HFFc6 (cell line): ENCODE data around the gene XKR7. TPM values are rescaled to one million over a fixed set of nuclear protein-coding genes. Genes with fewer than 3 reads are reported as not detected.
"Not testable (repeated sequence)": the region's sequence is repeated elsewhere in the genome, so short reads cannot be mapped to it uniquely, and the experiment has no call there.

Experiments
- DNase-seq: peaks from one replicate; pipeline ENCODE4 v3.0.0-alpha.2; 2018
- H3K27ac Mint-ChIP-seq: 2 replicates; pipeline ENCODE4 v1.8.0; 2020; ENCODE audit warnings: mild to moderate bottlenecking, mixed read lengths
- H3K27me3 Mint-ChIP-seq: 2 replicates; pipeline ENCODE4 v1.8.0; 2021; ENCODE audit warnings: mild to moderate bottlenecking, moderate library complexity, mixed read lengths; ENCODE audit not compliant: insufficient read depth
- H3K36me3 Mint-ChIP-seq: 2 replicates; pipeline ENCODE4 v1.8.0; 2021; ENCODE audit warnings: low read depth, mixed read lengths
- H3K4me1 Mint-ChIP-seq: 2 replicates; pipeline ENCODE4 v1.8.0; 2020; ENCODE audit warnings: low read depth, mixed read lengths
- H3K4me3 Mint-ChIP-seq: 2 replicates; pipeline ENCODE4 v1.8.0; 2020; ENCODE audit warnings: mild to moderate bottlenecking, moderate library complexity, mixed read lengths
- H3K9me3 Mint-ChIP-seq: 2 replicates; pipeline ENCODE4 v1.8.0; 2020; ENCODE audit warnings: mild to moderate bottlenecking, mixed read lengths
- long read RNA-seq: library from polyadenylated mRNA; unstranded; transcript quantifications from one replicate; pipeline ENCODE4 v2.0.0, GENCODE V29; 2019
- total RNA-seq, 6 experiments: library from RNA; stranded (reverse); fragmentation: NEBNext Ultra II Directional; extraction: Animal tissue kit (Norgen Biotek cat#: 25700); gene quantifications; 2 replicates in 1 of 6; 3 replicates in 5 of 6; pipeline ENCODE4 v1.2.3, GENCODE V29; 2021
- TF ChIP-seq, protein P1 (sequence below): fragments of 200-600 bp; sonication (generic); IDR thresholded peaks from 2 replicates; pipeline ENCODE4 v1.5.0; 2021; ENCODE audit warnings: antibody characterized with exemption, mild to moderate bottlenecking

XKR7 gene, protein sequence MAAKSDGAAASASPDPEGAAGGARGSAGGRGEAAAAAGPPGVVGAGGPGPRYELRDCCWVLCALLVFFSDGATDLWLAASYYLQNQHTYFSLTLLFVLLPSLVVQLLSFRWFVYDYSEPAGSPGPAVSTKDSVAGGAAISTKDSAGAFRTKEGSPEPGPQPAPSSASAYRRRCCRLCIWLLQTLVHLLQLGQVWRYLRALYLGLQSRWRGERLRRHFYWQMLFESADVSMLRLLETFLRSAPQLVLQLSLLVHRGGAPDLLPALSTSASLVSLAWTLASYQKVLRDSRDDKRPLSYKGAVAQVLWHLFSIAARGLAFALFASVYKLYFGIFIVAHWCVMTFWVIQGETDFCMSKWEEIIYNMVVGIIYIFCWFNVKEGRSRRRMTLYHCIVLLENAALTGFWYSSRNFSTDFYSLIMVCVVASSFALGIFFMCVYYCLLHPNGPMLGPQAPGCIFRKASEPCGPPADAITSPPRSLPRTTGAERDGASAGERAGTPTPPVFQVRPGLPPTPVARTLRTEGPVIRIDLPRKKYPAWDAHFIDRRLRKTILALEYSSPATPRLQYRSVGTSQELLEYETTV
- not detected for total RNA-seq
- long read RNA-seq: 0 reads

DNA sequence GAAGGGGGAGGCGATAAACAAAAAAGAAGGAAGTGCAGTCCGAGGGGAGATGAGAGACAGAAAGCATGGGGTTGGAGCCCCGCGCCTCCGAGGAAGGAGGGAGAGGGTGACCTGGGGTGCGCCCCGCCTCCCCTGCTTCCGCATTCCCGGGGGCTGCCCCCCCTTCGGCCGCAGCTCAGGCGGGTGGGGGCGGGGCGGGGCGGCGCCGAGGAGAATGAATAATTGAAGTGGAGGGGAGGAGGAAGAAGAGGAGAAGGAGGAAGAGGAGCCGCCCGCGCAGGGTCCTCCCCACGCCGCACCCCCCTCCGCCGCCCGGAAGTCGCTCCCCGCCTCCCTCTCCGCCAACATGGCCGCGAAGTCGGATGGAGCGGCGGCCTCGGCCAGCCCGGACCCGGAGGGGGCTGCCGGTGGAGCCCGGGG, at the start of gene XKR7:
Gene XKR7, plus strand, starts transcription at position 322 of the 420 bp plus-strand sequence. Its CDS starts 25 bp downstream, at position 347.
- TF ChIP-seq, protein P1, sequence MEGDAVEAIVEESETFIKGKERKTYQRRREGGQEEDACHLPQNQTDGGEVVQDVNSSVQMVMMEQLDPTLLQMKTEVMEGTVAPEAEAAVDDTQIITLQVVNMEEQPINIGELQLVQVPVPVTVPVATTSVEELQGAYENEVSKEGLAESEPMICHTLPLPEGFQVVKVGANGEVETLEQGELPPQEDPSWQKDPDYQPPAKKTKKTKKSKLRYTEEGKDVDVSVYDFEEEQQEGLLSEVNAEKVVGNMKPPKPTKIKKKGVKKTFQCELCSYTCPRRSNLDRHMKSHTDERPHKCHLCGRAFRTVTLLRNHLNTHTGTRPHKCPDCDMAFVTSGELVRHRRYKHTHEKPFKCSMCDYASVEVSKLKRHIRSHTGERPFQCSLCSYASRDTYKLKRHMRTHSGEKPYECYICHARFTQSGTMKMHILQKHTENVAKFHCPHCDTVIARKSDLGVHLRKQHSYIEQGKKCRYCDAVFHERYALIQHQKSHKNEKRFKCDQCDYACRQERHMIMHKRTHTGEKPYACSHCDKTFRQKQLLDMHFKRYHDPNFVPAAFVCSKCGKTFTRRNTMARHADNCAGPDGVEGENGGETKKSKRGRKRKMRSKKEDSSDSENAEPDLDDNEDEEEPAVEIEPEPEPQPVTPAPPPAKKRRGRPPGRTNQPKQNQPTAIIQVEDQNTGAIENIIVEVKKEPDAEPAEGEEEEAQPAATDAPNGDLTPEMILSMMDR: no peak
- Mint-ChIP-seq H3K4me3 (no peak within 1 kb of the TSS), H3K4me1 (peaks cover 10% of the 10 kb centered on the region), H3K27ac (no peak within 1 kb of the TSS), H3K9me3 (no peaks in the 10 kb centered on the region), H3K36me3 (no peaks in the 10 kb centered on the region), H3K27me3 (peaks cover 27% of the 10 kb centered on the region)
- DNase-seq: no peak

DNA sequence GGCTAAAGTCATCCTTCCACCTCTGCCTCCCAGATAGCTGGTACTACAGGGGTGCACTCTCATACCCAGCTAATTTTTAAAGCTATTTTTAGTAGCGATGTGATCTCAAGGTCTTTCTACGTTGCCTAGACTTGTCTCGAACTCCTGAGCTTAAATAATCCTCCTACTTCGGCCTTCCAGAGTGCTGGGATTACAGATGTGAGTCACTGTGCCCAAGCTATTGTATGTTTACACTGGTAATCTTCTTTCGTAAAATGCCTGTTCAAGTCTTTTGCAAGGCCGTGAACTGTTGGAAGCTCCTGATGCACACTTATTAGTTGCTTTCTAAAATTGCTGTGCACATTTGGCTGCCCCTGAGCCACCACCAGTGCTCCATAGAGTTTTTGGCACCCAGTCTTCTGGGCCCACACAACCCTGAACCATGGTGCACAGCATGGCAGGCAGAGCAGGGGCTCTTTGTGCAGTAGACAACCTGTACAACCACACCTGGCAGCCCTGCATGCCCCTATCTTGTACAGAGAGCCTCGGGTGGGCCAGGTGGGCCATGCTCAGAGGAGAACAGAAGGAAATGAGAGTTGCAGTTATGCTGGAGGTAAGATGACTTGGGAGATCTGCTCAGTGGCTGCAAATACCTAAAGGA, 49.4 kb upstream of the XKR7 start:
- Mint-ChIP-seq H3K4me3 (no peak overlapping the region), H3K36me3 (no peaks in the 10 kb centered on the region), H3K4me1 (no peaks in the 10 kb centered on the region), H3K27me3 (peaks cover 52% of the 10 kb centered on the region), H3K9me3 (no peaks in the 10 kb centered on the region), H3K27ac (no peak overlapping the region)
- DNase-seq: no peak
- TF ChIP-seq, protein P1: no peak

DNA sequence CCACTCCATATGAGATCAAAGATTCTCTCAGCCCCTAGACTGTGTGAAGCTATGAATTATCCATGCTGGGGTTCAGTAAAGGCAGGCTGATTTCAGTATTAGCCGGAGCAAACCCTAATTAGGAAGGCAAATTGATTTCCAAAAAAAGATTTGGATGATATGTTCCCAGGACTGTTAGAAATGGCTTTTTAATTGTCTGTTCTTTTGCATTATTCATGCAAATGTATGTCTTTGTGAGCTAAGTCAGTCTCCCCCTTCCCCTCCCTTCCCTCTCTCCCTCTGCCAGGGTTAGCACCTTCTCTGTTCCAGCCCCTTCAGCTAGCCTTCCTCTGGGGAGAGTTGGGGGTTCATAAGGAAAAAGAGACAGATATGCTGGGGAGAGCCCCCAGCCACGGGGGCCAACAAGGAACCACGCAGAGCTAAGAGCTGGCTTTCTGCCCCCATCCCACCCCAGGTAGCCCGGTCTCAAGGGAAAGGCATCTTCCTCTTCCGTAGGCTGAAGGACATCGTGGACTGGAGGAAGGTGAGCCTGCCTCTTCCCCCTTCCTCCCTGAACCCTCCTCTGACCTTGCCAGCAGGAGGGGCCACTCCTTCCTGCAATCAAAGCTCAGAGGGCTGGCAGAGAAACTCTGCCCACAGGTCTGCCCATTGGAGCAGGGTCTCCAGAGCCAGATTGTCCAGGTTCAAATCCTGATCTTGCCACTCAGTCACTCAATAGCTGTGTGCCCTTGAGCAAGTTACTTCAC, 48.4 kb upstream of the XKR7 start:
- TF ChIP-seq, protein P1: no peak
- no peak overlapping the region for H3K4me3 Mint-ChIP-seq
- H3K27ac Mint-ChIP-seq: no peak overlapping the region
- no peaks in the 10 kb centered on the region for H3K9me3 Mint-ChIP-seq
- H3K36me3 Mint-ChIP-seq: no peaks in the 10 kb centered on the region
- no peak for DNase-seq
- H3K27me3 Mint-ChIP-seq: peaks cover 53% of the 10 kb centered on the region
- H3K4me1 Mint-ChIP-seq: no peaks in the 10 kb centered on the region

DNA sequence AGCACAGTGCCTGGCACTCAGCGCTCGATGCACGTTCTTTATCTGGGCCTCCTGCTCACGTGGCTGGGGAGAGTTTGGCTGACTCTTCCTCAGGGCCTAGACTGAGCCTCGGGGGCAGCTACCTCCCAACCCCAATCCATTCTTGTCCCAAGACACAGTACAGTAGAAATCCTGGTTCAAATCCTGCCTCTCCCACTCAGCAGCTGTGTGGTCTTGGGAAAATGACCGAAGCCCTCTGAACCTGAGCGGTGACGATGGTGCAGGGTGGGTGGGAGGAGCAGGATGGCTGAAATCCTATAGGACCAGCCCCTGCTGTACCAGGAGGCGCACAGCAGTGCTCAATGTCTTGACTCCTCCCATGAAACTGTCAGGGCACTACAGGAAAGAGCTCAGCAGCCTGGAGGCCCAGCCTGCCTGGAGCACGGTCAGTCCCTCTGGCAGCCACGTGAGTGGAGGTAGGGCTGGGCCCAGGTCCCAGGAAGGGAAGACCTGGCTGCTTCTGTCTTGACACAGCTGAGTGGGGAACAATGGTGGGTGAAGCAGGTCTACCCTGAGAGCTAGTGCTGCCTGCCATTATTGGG, 47.6 kb upstream of the XKR7 start:
- Mint-ChIP-seq H3K9me3 (no peaks in the 10 kb centered on the region), H3K27ac (no peak overlapping the region)
- TF ChIP-seq, protein P1: no peak

DNA sequence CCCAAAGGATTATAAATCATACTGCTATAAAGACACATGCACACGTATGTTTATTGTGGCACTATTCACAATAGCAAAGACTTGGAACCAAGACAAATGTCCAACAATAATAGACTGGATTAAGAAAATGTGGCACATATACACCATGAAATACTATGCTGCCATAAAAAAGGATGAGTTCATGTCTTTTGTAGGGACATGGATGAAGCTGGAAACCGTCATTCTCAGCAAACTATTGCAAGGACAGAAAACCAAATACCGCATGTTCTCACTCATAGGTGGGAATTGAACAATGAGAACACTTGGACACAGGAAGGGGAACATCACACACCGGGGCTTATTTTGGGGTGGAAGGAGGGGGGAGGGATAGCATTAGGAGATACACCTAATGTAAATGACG, 46.5 kb upstream of the XKR7 start:
- not testable (repeated sequence) for H3K27ac Mint-ChIP-seq, H3K4me1 Mint-ChIP-seq, H3K9me3 Mint-ChIP-seq, H3K4me3 Mint-ChIP-seq, DNase-seq, H3K36me3 Mint-ChIP-seq
- peaks cover 54% of the 10 kb centered on the region for H3K27me3 Mint-ChIP-seq

More for the DNA sequence above, 47.6 kb upstream of the XKR7 start:
- no peaks in the 10 kb centered on the region for H3K4me1 Mint-ChIP-seq
- DNase-seq: no peak
- H3K27me3 Mint-ChIP-seq: peaks cover 50% of the 10 kb centered on the region
- no peaks in the 10 kb centered on the region for H3K36me3 Mint-ChIP-seq
- no peak overlapping the region for H3K4me3 Mint-ChIP-seq
